Fibroblast of pulmonary artery (primary cell): Measurements from ENCODE around the gene GADD45A.
A peak's percentile ranks its signal among the peaks of the same experiment; 100 is the strongest.
"Not testable (repeated sequence)": the region's sequence is repeated elsewhere in the genome, so short reads cannot be mapped to it uniquely, and the experiment has no call there.

Experiments
- DNase-seq: peaks from one replicate; pipeline ENCODE4 v3.0.0-alpha.2; 2010; ENCODE audit warnings: low read depth
- H3K4me3 ChIP-seq: replicated peaks from 2 replicates; pipeline ENCODE4 v1.5.1; 2011; ENCODE audit warnings: low read depth, mild to moderate bottlenecking, control low read depth, low read length, moderate library complexity
- TF ChIP-seq, protein P1 (sequence below): IDR thresholded peaks from 2 replicates; pipeline ENCODE4 v1.5.1; 2011; ENCODE audit warnings: mild to moderate bottlenecking, control low read depth, low read length, inconsistent platforms; ENCODE audit errors: missing control alignments

The GADD45A gene

DNA sequence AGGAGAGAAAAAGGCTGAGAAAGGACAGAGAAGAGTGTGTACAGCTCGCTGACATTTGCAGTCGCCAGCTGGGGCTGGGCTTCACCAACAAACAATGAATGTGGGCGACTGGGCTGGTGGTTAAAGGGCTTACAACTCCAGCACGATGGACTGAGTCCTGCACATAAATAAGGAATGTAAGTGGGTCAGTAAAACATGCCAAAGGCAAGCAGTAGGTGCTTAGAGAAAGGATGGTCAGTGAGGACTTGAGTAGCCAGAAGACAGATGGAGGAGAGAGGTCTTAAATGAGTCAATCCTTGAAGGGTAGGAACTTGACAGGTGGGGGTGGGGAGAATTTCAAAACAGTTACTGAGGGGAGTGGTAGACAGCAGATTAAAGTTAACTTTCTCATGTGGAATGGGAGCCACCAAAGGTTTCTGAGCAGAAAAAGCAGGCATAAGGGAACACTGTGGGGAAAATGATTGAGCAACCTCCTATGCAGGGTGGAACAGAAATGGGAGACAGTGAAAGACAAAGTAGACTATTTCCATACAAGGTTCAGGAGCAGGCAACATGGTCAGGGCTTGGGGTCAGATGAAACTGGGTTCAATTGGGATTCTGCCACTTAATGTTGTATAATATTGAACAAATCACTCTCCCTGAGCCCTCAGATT is 37.4 kb downstream of the GADD45A start:
- H3K4me3 ChIP-seq: no peak overlapping the region
- TF ChIP-seq, protein P1, sequence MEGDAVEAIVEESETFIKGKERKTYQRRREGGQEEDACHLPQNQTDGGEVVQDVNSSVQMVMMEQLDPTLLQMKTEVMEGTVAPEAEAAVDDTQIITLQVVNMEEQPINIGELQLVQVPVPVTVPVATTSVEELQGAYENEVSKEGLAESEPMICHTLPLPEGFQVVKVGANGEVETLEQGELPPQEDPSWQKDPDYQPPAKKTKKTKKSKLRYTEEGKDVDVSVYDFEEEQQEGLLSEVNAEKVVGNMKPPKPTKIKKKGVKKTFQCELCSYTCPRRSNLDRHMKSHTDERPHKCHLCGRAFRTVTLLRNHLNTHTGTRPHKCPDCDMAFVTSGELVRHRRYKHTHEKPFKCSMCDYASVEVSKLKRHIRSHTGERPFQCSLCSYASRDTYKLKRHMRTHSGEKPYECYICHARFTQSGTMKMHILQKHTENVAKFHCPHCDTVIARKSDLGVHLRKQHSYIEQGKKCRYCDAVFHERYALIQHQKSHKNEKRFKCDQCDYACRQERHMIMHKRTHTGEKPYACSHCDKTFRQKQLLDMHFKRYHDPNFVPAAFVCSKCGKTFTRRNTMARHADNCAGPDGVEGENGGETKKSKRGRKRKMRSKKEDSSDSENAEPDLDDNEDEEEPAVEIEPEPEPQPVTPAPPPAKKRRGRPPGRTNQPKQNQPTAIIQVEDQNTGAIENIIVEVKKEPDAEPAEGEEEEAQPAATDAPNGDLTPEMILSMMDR: no peak
- peak; percentile 44 for DNase-seq

DNA sequence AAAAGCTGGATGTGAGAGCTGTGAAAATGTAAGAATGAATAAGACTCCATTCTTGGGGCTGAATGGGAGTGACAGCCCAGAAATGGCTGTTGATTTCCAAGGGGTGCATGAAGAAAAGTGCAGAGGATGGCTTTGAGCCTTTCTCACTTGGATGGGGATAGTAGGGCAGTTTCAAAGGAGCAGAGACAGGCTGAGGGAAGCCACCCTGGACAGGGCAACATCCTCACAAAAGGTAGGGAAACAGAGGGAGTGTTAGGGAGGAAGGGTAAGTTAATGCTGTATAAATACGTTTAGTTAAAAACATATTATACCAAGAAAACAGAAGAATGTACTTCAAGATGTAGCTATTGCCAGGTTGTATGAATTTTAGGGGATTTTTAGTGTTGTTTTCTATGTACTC is 38.1 kb downstream of the GADD45A start:
- H3K4me3 ChIP-seq: no peak overlapping the region
- TF ChIP-seq, protein P1: no peak
- DNase-seq: no peak

DNA sequence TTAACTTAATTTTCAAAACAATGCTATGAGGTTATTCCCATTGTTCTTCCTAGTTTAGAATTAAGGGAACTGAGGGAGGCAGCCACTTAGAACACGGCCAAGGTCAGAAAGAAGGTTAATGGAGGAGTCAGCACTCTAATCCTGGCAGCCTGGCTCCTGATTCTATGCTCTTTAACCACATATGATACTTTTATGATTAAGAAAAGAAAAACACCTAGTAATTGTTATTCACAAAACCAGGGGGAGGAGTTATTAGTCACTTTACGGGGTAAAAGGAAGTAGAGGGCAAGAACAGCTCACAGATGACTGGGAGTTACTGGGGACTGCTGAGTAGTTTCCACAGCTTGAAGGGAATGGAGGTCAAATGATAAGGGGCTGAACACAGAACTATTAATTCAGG is 38.6 kb downstream of the GADD45A start:
- TF ChIP-seq, protein P1: no peak
- peak; percentile 59 for DNase-seq
- H3K4me3 ChIP-seq: peak overlapping the region; percentile 6

DNA sequence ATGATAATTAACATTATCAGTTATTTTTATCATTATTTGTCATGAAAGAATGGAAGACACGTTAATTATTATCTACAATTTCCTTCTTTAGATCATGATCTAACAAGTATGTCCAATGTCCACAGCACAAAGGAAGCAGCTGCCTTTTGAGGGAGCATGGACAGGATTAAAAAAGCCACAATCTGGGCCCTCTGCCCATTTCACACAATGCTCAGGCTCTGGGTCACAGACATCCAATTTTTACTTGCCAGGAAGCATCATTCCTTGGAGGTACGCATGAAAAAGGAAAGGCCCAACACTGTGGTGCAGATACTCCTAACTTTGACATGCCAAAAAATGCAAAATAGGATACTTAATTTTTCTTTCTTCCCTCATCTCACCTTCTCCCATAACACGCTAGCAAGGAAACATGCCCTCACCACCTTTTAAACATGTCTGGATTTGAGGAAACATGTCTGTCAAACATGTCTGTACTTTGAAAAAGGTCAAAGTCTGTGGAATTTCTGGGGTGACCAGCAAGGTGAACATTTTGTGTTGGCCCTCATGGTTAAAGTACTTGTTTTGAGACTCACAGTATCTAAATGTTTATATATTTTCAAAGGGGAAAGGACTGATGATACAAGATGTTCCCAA is 40.0 kb downstream of the GADD45A start:
- H3K4me3 ChIP-seq: no peak overlapping the region
- DNase-seq: peak; percentile 95
- TF ChIP-seq, protein P1: no peak

DNA sequence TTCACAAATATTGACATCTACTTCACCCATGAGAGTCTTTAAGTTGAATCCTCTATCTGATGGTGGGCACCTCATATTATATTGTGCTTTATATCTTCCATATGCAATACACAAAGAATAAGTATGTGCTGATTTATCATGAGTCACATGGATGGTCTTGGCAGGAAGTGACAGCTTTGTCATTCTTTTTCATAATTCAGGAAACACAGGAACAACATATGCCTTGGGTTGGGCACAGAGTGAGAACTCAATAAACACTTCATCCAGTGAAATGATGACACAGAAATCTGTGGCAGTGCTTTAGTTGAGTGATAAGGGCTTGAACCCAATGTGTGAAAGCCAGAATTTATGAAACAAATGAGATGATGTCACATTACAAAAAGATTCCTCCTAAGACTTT is 41.2 kb downstream of the GADD45A start:
- TF ChIP-seq, protein P1: no peak
- no peak overlapping the region for H3K4me3 ChIP-seq
- DNase-seq: peak; percentile 57

DNA sequence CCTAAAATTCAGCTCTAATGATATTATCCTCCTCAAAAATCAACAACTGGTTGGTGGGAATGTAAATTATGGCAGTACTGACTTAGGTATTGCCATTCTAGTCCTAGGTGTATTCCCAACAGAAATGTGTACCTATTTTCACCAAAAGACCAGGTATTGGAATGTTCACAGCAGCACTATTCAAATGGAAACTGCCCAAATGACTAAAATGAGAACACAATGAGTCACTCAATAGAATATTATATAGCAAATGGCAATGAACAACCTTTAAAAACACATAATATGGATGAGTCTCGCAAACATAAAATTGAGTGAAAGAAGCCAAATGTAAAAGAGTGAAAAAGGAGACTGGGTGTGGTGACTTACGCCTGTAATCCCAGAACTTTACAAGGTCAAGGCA is 44.9 kb downstream of the GADD45A start:
- TF ChIP-seq, protein P1: no peak
- H3K4me3 ChIP-seq: no peak overlapping the region
- no peak for DNase-seq

DNA sequence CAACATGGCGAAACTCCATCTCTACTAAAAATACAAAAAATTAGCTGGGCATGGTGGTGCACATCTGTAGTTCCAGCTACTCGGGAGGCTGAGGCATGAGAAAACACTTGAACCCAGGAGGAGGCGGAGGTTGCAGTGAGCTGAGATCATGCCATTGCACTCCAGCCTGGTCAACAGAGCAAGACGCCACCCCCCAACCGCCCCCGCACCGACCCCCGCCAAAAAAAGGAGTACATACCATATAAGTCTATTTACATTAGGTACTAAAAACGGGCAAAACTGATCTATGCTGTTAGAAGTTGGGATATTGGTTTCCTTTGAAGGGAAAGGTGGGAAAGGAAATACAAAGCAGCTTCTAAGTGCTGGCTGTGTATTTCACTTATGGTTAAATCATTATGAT is 45.3 kb downstream of the GADD45A start:
- not testable (repeated sequence) for DNase-seq, H3K4me3 ChIP-seq
